Activated T-cell treated with anti-CD3 and anti-CD28 coated beads for 4 hours (primary cell): ENCODE measurements around the gene SIL1.
"Not testable (repeated sequence)": the region's sequence is repeated elsewhere in the genome, so short reads cannot be mapped to it uniquely, and the experiment has no call there.

Experiments used
- DNase-seq: peaks from one replicate; pipeline ENCODE4 v3.0.0-alpha.2; 2020

SIL1 gene

DNA sequence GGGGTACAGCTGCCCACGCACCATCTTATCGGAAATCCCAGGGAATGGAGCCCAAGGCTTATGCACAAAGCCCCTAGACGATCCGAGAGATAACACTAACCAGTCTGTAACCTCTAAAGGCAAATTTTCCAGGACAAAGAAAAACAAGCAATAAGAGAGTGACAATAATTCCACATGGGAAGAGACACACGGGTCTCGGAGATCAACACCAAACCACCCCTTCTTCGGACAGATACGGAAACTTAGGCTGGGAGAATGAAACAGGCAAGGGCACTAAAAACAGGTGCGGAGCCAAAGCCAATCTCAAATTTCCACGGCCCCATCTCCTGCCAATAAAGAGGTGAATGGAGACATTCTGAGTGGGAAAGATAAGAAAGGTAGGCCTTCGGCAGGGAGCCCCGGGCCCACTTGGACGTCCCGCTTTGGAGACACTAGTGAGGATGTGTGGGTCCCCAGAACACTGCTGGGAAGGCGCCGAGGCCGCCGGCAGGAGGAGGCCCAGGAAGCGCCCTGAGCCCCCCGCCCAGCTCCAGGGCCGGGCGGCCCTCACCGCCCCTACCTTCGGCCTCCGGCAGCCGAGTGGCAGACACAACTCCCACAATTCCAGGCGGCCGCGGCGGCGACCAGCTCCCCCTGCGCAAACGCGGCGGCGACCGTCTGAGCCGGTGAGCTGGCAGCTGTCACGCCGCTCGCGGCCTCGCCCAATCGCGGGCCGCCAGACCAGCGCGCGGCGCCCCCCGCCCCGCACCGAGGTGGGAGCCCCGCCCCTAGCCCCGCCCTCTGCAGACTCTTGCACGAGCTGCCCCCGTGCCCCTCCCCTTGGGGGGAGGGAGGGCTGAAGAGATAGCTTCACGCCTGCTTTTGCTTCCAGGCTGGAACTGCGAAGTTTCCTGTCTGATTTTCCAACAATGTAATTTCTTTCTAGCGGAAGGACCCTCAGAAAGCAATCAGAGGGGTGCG, at the start of gene SIL1:
Gene SIL1 (minus strand): TSS at position 659 of the 960 bp plus-strand sequence. CDS start 70,525 bp downstream, outside the sequence.
- DNase-seq = peak; percentile 95

DNA sequence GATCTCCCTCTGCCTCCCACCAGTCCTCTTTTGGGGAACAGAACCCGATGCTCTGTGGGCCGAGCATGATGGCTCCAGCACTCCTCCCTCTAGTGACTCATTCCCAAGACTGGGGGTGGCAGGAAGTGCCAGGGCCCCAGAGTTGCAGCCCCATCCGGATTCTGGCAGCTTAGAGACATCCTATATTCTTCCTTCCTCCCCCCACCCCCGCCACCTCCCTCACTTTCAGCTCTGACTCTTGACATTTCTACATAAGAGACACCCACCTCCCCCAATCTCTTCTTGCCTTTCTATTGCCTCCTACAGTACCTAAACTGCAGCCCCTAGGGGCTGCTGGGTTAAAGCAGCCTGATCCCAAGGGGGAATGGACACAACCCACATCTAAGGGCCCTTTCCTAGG, 48.2 kb upstream of the SIL1 start:
- peak; percentile 41 for DNase-seq

DNA sequence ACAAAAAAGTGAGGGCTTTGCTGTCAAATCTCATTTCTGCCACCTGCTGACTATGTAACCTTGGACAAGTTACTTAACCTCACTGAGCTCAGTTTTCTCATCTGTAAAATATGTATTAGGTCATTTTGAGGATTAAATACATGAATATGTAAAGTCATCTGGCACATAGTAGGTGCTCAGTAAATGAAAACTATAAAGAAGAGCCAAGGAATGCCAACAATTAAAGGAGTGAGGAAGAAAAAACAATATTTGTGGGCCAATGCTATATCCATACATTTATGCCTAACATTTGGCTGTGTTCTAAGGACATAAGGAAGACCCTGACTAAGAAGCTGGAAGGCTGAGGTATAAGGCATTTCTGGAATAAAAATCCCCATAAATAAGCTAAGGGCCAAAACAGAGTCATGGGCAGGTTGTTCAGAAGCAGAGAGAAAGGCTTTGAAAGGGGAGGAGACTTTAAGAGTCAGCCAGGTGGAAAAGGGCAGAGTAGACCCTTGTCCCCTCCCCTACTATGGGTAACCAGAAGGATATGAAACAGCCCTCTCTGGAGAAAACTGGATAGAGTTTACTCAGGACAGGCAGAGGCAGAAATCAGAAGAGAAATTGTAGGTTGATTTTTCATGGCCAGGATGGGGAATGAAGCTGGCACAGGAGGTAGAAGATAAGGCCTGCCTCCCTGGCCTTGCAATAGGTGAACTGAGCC, 47.6 kb upstream of the SIL1 start:
- no peak for DNase-seq

DNA sequence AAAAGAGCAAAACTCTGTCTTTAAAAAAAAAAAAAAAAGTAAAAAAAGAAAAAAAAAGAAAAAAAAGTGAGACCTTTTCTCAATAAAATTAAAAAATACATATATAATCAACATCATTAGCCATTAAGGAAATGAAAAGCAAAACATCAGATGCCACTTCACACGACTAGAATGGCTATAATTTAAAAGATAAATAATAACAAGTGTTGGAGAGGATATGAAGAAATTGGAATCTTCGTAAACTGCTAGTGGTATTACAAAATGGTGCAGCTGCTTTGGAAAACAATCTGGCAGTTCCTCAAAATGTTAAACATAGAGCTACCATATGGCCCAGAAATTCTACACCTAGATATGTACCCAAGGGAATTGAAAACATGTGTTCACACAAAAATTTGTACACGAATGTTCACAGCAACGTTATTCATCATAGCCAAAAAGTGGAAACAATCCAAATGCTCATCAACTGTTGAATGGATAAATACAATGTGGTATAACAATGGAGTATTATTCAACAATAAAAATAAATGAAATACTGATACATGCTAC, 45.3 kb upstream of the SIL1 start:
- DNase-seq = no peak

DNA sequence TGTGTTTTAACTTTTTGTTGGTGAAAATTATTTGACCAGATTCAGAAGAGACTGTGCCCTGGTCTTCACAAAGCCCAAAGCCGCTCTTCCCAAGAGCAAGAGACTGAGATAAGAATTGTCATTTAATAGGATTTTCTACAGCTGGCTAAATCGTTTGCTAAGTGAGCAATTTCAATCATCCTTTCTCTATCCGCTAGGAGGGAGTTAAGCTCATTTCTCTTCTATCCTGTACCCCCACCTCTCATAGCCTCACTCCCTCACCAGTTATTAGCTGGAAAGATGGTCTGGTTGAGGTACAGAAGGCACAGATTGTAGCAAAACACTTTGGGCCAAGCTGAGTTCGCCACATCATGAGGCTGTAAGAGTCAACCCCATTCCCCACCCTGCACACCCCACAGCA, 43.0 kb upstream of the SIL1 start:
- no peak for DNase-seq

DNA sequence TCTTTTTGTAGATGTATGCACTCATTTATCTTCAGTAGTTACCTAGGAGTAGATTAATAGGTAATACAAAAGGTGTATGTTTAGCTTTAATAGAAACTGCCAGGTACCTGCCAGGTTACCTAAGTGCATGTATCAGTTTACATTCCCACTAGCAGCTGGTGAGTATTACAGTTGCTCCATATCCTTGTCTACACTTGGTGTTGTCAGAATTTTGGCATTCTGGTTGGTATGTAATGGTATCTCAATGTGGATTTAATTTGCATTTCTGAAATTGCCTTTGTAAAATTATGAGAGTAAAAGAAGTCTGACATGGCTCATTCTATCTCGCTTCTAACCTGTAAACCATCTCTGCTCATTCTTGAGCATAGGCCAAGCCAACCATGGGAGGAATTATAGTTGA, 38.3 kb upstream of the SIL1 start:
- no peak for DNase-seq

DNA sequence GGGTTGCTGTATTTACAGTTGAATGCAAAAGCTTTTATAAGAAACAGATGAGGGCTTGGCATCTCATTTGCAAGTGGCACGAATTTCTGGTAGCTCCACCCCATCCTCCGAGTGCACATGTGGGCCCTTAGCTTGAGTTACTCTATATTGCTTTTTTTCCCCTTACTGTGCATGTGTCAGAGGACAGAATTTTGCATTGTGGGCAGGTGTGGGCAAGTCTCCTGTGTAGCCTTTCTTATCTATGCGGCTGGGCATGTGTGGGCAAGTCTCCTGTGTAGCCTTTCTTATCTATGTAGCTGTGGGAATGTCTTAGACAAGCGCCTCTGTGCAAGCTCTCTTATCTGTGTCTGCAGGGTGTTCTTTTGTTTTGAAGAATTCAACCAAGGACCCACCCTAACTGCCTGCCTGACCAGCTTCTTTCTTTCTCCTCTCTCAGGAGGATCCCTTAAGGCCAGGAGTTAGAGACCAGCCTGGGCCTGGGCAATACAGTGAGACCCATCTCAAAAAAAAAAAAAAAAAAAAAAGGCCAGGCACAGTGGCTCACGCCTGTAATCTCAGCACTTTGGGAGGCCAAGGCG, 34.1 kb upstream of the SIL1 start:
- no peak for DNase-seq

DNA sequence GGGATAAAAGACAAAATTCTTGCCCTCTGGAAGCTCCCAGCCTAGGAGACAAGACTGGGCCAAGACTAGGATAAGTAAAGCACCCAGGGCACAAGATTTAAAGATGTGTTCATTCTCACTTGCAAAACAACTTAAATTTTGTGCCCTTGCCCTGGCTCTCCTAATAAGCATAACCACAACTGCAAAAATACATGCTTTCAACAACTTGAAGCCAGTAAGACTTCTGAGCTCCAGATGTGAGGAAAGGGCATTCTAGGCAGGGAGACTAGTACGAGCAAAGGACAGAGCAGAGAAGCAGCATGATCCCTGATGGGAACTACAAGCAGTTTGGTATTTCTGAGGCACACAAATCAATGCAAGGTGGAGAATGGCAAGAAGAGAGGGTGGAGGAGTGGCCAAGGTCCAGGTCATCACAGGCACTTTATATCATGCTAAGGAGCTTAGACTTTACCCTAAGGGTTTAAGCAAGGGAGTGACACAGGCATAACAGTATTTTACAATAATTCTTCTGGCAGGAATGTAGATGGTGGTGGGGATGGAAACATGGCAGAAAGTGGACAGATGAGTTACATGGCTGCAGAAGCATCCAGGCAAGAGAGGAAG, 30.1 kb upstream of the SIL1 start:
- no peak for DNase-seq

DNA sequence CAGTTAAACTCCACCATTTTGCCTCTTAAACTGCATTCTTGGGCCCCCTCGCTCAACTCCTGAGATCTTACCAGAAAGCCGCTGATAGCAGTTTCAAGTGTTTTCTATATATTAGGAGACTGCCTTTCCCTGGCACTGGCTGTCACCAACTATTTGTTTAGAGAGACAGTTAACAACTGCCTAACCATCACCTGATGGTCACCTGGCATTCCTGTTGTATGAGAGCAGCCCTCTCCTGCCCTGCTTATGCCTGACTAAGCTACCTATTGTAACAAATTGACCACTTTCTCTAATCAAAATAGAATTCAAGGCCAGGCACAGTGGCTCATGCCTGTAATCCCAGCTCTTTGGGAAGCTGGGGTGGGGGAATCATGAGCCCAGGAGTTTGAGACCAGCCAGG, 28.0 kb upstream of the SIL1 start:
- DNase-seq = no peak

DNA sequence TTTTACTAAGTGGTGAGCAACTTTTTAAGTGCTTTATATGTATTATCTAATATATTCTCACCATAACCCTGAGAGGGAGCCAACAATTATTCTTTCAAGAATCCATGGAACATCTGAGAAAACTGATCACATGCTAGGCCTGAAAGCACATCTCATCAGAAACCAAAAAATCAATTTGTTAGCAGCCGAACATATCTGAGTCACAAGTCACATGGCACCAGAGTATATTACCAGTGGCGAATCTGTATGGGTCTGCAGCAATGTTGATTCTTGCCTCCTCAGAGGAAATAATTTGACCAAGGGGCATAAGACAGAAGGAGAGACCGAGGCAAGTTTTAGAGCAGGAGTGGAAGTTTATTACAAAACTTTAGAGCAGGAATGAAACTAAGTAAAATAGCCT, 25.3 kb upstream of the SIL1 start:
- DNase-seq = no peak

DNA sequence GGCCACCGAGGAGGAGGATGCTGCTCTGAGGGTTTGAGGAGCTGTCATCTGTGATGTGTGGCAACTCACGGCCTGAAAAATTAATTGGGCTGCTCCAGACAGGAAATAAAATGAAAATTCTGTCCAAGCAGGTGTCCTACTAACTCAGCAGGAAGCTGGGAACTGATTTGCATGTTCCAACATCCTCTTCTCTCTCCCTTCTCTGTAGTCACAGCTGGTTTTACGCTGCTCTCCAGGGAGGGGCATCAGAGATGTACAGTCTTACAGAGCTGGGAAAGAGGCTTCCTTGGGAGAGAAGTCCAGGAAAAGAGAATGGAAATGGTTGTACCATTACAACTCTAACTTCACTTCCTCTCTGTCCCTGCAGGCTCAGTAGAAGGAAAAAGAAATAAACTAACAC, 24.2 kb upstream of the SIL1 start:
- DNase-seq = no peak

DNA sequence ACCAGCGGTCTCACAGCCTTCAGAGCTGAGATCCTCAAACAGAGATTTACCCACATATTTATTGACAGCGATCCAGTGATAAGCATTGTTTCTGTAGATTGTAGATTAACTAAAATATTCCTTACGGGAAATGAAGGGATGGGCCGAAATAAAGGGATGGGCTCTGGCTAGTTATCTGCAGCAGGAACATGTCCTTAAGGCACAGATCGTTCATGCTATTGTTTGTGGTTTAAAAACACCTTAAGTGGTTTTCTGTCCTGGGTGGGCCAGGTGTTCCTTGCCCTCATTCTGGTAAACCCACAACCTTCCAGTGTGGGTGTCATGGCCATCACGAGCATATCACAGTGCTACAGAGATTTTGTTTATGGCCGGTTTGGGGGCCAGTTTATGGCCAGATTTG, 19.9 kb upstream of the SIL1 start:
- not testable (repeated sequence) for DNase-seq

DNA sequence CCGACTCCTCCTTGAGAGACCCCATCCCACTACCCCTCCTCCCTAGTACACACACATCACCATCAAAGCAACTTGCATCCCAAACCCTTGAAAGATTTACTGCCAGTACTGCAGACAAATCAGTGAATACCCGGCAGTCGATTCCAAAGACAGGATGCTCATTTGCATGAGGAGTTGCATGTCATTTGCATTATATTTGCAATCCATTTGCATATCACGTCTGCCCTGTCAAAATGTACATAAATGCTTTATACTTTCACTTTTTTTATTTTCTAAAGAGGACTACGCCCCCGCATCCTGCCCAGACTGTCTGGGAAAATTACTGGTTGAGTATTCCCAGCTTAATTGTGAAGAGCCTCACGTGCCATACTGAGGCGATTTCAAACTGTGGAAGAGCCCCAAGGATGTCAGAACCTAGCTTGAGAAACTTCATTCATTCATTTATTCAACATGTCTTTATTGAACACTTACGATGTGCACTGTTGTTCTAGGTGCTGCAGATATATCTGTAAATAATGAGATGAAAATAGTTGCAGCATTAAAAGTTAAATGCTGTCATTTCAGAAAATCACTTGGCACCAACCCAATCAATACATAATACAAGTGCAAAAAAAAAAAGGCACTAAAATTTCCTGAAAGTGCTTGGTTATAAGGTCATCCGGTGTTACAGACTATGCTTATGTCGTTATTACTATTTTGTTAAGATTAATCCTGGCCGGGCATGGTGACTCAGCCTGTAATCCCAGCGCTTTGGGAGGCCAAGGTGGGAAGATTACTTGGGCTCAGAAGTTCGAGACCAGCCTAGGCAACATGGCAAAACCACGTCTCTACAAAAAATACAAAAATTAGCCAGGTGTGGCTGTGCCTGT, 17.2 kb upstream of the SIL1 start:
- no peak for DNase-seq

DNA sequence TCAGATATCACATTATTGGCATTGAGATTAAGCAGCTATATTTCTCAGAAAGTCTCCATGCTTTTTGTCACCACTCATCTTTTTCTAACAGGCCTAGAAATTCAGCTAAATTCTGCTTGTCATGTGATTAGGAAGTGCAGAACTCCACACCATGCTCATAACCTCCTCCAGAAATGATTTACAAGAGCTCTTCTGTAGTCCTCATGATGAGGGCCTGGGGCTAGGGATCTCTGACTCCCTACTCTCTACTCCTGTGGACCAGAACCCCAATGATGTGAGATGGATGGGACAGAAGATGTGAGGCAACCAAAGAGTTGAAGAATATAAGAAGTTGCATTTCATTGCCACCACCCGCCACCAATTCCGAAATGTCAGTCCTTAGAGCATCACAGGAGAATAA, 16.5 kb upstream of the SIL1 start:
- no peak for DNase-seq

DNA sequence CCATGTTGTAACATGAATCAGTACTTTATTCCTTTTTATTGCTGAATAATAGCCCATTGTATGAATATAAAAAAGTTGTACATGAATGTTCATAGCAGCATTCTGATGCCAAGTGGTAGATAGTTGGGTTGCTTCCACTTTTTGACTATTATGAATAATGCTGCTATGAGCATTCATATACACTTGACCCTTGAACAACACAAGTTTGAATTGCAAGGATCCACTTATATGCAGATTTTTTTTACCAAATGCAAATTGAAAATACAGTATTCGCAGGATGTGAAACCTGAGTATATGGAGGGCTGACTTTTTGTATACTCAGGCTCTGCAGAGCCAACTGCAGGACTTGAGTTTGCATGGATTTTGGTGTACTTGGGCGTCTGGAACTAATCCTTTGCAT, 14.7 kb upstream of the SIL1 start:
- DNase-seq = no peak

DNA sequence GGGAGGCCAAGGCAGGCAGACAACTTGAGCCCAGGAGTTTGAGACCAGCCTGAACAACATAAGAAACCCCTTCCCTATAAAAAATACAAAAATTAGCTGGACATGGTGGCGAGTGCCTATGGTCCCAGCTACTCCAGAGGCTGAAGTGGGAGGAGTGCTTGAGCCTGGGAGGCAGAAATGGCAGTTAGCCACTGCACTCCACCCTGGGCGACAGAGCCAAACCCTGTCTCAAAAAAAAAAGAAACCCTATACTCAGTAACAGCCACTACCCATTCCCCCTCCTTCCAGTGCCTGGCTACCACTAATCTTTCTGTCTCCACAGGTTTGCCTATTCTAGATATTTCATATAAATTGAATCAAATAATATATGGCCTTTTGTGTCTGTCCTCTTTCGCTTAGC, 14.3 kb upstream of the SIL1 start:
- no peak for DNase-seq

DNA sequence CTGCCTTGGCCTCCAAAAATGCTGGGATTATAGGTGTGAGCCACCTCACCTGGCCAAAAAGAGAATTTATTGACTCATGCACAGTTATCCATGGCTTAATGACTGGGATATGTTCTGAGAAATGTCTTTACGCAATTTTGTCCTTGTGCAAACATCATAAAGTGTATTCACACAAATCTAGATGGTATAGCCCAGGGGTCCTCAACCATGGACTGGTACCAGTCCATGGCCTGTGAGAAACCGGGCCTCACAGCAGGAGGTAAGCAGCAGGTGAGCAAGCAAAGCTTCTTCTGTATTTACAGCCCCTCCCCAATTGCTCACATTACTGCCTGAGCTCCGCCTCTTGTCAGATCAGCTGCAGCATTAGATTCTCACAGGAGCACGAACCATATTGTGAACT, 12.4 kb upstream of the SIL1 start:
- DNase-seq = no peak

DNA sequence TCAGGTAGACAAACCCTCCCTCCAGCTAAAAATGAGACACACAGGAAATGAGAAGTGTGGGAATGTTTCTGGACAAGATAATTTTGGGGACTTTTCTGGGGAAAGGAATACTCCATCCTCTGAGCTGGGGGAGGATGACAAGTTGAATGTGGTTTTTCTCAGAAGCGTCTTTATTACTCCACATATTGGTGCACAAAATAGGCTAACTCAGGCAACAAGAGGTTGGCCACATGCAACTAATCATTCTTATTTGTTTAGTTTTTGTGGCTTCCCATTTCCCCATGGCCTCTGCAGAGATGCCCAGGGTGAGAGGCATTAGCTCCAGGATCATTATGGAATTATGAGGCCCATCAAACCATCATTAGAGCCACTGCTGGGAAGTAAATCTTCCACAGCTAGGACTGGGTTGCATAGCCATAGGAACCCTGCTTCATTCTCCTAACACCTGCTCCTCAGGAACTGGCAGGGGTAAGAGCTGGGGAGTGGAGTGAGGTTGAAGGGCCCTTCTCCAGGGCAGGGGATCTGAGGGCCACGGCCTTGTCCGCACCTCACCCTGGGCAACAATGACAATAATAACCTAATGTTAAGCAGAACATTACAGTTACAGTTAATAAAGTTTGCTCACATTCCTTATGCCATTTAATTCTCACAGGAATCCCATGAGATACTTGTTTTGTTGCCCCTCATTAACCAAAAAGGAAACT, 9.3 kb upstream of the SIL1 start:
- no peak for DNase-seq

DNA sequence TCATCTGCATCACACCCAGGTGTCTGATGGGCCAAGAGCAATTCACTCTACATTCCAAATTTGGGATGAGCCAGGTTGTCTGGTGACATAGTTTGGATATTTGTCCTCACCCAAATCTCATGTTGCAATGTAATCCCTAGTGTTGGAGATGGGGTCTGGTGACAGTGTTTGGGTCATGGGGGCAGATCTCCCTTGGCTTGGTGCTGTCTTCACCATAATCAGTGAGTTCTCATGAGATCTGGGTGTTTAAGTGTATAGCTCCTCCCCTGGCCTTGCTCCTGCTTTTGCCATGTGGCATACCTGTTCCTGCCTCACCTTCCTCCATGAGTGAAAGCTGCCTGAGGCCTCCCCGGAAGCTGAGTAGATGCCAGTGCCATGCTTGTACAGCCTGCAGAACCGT, 7.4 kb upstream of the SIL1 start:
- DNase-seq = no peak

DNA sequence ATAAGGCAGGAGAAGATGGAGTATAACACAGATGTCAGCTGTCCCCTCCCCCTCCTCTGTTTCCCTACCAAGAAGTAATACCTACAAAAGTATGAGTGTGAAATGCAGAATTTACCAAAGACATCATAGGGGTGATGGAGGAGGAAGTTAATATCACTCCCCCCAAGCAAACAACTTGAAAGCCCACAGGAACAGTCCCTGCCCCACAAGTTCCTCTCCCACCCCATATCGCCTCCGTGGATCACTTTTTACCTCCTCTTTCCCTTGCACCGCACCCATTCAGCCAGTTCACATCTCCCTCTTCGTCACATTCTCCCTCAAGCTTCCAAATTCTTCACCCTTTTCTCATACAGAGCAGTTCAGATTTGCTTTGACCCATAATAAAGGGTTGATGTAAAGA, 7.0 kb upstream of the SIL1 start:
- DNase-seq = no peak

DNA sequence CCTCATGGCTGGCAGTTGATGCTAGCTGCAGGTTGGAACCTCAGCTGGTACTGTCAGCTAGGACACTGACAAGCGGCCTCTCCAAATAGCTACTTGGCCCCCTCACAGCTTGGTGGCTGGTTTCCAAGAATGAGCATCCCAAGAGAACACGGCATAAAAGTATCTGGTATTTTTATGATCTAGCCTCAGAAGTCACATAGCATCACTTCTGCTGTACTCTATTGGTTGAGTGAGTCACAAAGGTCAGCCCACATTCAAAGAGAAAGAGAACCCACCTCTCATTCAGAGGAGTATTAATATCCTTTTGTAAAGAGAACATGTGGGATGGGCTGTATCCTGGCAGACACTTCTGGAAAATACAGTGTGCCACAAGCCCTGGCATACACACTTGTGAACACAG, 6.0 kb upstream of the SIL1 start:
- no peak for DNase-seq

DNA sequence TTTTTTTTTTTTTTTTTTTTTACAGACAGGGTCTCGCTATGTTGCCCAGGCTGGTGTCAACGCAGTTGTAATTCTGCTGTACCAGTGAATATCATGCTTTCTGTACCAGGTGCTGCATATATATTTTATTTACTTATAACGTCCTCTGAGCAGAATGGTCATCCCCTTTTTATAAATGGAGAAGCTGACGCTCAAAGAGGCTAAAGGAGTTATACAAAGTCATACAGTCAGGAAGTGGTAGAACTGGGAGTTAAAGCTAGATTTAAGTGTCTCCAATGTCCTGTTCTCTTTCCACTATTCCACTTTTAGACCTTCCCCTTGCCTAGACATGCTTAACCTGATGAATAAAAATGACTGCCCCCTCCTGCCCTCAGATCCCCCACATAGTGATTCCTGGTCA, 1.2 kb upstream of the SIL1 start:
- DNase-seq = no peak
